ENCODE measurements around the gene SULT1E1.
"Not testable (repeated sequence)": the region's sequence is repeated elsewhere in the genome, so short reads cannot be mapped to it uniquely, and the experiment has no call there.

SULT1E1 gene

DNA sequence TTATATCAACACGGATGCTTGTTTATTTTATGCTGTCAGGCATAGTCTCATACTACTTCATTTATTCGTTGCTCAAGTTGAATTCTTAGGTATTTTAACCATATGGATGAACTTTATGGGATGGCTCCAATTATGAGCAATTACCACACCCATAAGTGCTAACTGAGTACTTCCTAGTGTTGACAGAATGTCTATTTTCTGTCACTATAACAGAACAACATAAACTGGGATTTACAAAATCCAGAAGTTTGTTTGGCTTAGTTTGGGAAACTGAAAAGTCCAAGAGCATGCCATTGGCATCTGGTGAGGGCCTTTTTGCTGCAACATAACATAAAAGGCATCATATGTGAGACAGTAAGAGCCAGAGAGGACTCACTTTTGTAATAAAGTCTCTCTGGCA lies 21.0 kb downstream of the SULT1E1 start:
- no peak for FAIRE-seq

DNA sequence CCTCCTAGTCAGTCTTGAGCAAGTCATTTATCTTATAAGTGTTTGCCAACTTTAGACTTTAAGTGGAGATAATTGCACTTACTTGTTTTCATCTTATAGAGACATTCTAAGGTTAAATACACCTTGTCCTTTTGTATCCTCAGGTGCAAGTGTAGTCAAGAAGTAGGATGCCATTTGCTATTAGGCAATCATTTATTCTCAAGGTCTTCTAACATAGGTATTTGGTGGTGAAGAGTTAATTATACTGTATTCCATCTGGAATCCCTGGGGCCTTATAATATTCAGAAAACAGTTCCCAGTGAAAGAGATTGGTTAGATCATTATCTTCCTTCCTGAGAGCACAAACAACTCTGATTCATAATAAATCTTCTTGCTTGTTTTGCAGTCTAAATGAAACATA lies 23.7 kb downstream of the SULT1E1 start:
- FAIRE-seq: no peak

DNA sequence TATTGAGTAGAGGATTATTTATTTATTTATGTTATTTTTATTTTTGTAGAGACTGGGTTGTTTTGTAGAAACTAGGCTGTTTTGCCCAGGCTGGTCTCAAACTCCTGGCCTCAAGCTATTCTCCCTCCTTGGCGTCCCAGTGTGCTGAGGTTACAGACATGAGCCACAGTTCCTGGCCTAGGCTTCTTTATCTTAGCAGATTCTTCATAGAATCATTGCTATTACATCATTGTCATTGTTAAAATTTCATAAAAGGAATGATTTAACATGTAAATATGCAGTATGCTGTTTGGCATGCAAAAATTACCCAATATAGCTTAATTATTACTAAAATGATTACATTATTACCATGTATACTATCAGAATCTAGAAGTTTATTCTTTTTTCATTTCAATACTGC lies 24.2 kb downstream of the SULT1E1 start:
- no peak for FAIRE-seq

DNA sequence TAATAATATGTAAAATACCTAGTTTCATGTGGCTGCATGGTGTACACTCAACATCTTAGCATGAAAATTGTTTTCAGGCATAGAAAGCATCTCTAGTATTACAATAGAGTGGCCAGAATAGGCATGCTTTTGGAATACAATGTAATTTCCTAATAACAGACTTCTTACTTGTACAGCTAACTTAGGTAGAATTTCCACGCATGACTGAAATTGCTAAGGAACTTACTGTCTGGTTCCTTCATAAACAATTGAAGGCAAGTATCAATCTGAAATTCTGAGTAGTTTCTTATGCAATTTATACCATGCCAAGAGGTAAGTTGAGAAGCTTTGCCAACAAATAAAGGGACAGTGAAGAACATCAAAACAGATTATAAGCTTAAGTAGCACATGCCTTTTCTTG lies 26.7 kb downstream of the SULT1E1 start:
- no peak for FAIRE-seq

DNA sequence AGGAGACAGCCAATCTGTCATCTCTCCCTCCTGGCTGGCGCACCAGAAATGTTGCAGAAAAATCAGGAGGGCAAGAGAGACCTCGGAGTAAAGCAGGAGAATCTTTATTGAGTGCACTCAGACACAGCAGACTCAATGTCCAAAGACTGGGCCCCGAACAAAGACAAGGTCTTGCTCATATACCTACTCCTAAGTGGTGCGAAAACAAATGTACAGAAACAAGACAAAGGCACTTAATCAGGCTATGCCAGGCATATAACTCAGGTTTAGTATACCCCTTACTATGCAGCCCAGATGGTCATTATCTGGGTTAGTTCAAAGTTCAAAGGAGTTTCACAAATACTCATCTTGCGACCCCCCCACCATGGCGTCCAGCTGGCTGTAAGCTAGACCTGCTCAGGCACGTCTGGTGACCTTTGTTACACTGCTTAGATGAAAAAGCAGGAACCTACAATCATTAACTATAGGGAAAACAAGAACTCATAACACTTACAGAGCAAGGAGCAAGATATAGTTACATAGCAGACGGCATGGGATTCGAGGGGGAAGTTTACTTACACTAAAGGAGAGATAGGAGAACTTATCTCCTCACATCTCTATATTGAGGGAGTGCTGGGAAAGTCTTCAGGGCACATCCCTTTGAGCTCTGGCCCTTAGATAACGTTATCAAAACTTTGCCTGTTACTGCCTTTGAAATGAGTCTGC lies 27.5 kb downstream of the SULT1E1 start:
- FAIRE-seq: no peak

DNA sequence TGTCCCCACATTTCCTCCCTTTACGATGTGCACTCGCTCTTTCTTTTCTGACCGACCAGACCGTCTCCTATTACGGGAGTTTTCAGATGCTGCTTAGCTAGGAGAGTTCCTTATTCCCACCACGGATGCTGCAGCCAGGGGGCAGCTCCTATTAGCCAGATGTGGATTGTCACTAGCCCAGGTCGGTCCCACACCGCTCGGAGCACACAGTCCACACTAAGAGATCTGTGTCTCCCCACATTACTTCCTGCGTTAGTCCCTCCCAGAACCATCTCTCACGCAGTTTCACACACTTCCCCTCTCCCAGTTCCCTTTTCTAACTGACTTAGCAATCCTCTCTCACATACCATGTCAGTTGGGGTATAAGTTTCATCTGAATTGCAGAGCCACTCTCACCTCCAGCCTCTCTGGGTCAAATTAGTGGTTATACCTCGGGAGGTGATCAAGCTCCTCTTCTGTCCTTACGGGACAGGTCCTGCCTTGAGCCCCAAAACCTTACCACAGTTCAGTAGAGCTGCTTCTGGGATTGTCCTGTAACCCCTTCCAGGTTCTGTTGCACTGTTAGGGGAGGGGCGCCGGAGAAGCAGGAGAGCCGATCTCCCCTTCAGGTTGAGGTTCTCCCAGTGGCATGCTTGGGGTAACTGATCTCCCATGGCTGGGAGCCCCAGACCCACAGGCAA lies 28.2 kb downstream of the SULT1E1 start:
- no peak for FAIRE-seq

DNA sequence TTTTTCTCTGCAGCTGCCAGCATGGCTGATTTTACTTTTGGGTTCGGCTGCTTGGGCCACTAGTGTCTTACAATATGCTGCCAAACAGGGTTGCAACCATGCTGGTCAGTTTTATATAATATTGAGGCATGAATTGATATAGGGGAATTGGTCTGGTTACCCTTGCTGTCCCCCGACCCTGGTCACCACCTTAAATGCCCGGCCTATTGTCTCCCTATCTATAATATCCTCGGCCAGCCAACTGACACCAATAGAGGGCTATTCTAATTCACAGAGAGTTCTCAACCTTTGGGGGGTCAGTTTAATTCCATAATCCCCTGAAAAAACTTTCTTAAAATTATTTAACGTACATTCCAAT lies 28.7 kb downstream of the SULT1E1 start:
- no peak for FAIRE-seq

DNA sequence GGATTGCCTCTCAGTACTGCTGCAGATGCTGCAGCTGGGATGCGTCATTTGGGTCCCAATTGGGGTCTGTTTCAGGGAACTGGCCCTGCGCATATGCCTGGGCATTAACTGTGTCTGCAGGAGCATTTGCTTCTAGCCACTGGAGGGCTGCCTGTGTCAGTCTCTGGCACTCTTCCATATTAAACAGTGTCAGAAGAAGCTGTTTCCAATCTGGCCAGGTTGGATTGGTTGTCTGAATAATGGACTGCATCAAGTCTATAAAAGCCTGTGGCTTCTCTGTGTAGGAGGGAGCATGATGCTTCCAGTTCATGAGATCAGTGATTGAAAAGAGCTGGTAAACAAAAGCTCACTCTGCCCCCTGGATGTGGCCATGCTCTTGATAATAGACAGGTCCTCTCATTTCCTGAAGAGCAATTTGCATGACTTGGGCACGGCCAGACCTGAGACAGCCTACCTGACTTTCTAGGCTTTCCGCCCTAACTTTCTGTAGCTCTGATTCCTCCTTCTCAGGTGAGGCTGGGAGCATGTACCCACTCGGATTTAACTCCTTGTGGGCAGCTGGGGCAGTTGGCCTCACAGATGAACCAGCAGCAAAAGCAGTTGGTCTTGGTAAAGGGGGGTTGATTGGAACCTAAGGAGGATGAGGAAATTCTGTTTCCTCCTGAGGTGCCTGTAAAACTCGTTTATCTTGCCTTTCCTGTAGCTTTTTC lies 29.2 kb downstream of the SULT1E1 start:
- no peak for FAIRE-seq

DNA sequence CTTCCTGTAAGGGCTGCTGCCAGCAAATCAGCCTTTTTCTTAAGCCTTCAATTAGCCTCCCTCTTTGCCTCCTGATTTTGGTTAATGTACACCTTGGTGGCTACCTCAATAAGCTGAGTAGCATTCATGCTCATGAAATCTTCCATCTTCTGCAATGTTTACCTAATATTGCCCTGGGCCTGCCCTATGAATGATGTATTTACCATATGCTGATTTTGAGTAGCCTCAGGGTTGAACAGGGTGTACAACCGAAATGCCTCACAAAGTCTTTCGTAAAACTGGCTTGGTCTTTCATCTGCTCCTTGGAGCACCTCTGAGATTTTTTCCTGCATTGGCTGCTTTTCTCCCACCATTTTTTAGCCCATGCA lies 29.8 kb downstream of the SULT1E1 start:
- no peak for FAIRE-seq

DNA sequence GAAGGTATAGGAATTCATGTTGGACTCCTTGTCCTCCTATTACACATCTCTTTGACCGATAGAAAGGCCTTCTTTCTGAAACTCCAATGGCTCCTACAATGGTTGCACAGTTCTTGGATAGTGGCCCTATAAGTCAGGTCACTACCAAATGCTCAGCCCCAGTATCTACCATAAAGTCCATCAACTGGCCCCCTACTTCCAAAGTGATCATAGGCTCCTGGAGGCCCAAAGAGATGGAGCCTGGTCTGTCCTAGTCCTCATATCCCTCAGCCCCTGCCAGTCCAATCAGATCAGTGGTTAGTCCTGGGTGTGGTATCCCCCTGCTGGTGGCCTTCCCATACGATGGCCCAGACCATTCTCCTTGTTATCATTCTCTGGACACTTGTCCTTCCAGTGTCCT lies 30.3 kb downstream of the SULT1E1 start:
- no peak for FAIRE-seq

DNA sequence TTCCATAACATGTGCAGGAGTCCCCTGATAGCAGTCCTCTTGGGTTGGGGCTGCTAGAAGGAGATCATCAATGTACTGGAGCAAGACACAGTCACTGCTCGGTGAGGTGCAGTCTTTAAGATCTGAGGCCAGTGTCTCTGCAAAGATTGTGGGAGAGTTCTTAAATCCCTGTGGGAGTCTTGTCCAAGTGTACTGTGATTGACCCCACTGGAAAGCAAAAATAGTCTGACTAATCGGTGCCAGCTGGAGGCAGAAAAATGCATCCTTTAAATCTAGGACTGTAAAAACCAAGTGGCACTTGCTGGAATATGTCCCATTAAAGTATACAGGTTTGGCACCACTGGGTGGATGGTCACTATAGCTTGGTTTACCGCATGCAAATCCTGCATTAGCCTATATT lies 31.1 kb downstream of the SULT1E1 start:
- FAIRE-seq: no peak

DNA sequence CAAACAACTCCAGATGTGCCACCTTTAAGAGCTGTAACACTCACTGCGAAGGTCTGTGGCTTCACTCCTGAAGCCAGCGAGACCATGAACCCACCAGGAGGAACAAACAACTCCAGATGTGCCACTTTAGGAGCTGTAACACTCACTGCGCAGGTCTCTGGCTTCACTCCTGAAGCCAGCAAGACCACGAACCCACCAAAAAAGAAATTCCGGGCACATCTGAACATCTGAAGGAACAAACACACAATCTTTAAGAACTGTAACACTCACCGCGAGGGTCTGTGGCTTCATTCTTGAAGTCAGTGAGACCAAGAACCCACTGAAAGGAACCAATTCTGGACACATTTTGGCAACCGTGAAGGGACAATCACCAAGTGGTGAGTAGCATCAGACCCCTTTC lies 34.9 kb downstream of the SULT1E1 start:
- not testable (repeated sequence) for FAIRE-seq

DNA sequence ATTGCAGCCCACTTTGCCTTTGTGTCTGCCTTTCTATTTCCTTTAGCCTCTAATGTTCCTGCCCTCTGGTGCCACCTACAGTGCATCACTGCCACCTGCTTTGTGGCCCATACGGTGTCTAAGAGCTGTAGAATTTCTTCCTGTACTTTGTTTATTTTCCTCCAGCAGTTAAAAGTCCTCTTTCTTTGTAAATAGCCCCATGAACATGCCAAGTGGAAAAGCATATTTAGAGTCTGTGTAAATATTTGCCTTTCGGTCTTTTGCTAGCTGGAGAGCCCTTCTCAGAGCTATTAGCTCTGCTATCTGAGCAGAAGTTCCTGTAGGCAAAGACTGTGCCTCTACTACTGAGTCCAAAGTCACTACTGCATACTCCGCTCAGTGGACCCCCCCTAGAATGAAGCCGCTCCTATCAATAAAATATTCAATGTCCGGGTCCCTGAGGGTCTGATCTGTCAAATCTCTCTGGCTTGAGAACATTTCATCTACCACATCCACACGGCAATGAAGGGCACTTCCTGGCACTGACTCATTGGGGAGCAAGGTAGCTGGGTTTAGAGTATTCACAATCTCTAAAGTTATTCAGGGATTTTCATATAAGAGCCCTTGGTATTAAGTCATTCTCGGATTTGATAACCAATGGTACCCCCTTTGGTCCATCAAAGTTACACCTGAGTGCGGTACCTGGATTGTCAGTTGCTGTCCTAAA lies 36.3 kb downstream of the SULT1E1 start:
- no peak for FAIRE-seq

DNA sequence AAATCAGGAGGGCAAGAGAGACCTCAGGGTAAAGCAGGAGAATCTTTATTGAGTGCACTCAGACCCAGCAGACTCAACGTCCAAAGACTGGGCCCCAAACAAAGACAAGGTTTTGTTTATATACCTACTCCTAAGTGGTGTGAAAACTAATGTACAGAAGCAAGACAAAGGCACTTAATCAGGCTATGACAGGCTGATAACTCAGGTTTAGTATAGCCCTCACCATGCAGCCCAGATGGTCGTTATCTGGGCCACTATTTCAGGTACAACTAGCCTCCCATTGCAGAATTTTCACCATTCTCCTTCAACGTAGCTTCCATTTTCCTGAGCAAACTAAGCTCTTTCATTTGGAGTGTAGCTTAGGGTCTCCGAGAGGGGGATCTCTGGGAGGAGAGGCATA lies 36.9 kb downstream of the SULT1E1 start:
- FAIRE-seq: no peak

DNA sequence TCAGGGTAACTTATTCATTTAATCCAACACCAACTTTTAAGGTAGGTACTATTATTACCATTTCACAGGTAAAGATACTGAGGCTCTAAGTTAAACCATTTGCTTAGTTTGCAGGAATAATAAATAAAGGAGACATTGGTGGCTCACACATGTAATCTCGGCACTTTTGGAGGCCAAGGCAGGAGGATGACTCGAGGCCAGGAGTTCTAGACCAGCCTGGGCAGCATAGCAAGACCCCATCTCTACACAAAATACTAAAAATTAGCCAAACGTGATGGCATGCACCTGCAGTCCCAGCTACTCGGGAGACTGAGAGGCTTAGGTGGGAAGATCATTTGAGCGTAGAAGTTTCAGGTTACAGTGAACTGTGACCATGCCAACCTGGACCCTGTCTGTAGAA lies 37.7 kb downstream of the SULT1E1 start:
- no peak for FAIRE-seq

DNA sequence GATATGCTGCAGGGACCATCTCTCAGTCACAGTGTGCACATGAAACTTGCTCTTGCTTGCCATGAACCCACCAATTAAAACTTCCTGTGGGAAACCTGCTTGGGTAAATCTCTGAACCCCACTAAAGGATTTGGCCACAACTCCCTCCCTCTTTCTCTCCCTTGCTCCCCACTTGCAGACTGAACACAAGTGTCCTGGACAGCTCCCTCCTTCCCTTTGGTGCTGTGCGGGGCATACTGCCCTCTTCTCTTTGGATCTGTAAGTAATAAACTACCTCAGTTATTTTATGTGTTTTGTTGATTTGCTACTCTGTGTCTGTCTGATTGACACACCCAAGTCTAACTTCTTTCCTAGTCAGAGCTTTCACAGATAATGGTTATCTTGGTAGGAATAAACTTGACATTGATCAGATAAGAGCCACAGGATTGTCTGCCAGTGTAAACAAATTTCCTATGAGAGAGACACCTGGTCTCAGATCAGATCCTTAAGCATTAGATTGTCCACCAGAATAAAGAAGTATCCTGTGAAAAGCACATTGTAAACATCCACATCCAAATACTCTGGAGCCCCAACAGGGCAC lies 41.8 kb downstream of the SULT1E1 start:
- no peak for FAIRE-seq

DNA sequence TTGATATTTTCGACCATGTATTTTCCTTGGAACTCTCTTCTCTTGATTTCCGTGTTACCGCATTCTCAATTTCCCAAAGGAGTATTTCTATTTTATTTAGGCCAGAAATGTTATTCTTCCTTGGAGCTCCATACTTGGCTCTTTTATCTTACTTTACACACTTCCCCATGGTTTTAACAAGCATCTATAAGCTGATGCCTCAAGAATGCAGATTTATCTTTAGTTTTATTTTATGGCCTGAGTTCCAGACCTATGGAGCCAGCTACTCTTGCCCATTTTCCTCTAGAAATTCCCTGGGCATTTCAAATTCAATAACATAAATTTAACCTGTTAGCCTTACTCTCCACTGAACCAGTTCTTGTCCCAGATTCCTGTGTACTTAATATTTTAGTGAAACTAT lies 43.7 kb downstream of the SULT1E1 start:
- no peak for FAIRE-seq

DNA sequence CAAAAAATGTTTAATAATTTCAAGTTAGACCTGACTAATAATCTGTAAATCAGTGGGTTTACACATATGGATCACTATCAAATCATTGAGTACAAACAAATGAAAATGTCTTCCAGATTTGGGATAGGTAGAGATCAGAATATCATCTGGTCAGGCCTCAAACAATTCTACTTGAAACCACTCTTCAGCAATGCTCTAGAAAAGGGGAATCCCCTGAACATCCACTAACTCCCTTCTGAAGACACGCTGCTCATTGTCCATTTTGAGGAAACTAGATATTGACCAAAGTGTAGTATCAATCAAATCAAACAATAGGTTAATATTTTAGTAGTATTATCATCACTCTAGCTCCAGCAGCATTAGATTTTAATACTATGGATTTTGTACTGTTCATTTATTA lies 46.3 kb downstream of the SULT1E1 start:
- no peak for FAIRE-seq

DNA sequence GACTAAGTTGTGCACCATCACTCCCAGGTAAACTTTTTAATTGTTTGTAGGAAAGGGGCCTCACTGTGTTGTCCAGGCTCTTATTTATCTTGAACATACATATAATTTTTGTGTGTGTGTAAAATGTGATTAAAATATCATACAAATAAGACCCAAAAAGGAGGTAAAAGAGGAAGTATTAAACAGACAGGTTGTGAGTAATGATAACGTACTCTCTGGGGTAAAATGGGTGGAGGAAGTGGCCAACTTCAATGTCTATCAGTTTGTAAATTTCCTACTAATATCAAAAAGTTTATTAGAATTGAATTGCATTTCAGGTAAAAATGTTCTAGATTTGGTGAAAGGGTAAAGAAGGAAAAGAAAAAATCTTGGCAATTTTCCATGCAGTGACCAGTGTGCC lies 48.8 kb downstream of the SULT1E1 start:
- FAIRE-seq: no peak

DNA sequence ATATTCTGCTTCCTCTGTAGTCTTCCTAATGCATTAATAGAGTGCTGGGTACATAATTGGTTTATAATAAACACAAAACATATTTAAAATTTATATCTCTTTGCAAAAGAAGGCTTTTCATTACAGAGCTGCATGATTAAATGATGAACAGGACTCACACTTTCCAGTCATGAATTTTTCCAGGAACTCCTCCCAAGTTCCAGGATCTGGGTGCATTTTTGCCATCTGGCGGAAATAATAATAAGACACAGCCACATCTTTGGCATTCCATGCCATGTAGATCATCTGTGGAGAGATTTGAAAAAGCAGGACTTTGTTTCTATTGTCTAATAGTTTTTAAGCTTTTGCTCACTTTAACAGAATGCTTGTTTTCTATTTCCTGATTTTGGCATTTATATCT lies 59.3 kb downstream of the SULT1E1 start:
- FAIRE-seq: no peak

DNA sequence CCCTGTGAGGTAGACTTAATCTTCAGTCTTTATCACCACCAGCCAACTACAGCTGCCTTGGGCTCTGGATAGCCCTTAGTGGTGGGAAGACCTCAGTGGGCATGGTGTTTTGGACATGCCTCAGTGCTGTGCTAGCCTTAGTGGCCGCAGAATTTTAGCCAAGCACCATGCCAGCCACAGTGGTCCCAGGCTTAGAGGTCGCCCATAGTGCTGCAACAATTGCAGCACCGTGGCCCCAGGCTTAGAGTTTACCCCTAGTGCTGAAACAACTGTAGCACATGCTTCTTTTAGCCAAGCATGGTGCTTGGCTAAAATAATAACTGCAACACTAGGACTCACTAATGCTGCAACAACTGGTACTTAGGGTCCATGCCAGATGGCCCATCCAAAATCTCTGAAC lies 60.6 kb downstream of the SULT1E1 start:
- no peak for FAIRE-seq

DNA sequence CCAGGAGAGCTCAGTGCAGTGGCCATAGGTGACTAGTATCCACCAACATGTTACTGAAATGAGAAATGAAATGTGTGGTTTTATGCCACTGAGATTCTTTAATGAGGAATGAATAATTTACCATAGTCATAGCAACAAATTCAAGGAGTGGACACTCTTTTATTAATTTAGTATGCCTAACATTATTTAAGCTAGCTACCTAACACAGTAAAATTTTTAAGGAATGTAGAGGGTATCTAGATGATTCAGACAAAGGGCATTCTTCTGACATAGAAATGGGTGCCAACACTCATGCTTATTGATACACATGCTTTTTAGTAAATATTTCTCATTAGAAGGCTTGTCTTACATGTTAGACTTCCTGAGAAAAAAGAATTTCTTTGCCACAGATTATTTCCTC lies 66.2 kb downstream of the SULT1E1 start:
- no peak for FAIRE-seq
